Measurements from ENCODE around the gene KRT6A. TPM values are rescaled to one million over a fixed set of nuclear protein-coding genes. Genes with fewer than 3 reads are reported as not detected.
A peak's percentile ranks its signal among the peaks of the same experiment; 100 is the strongest.

The KRT6A gene
- polyA plus RNA-seq, 2 of the 4 experiments (the other 2 are of a cell fraction), result 0.04 to 0.14 TPM

- TF ChIP-seq FOSL2 (IDR thresholded peaks at IDR 0.05), result no peak
- TF ChIP-seq FOSL2 (CRISPR knock-in tag; IDR thresholded peaks at IDR 0.05), result no peak
- TF ChIP-seq EHMT2 (IDR thresholded peaks at IDR 0.05; ENCODE audit: low read depth), result no peak
- TF ChIP-seq JUN (IDR thresholded peaks at IDR 0.05), result no peak
- no peak for TF ChIP-seq POLR2AphosphoS2 (conservative IDR thresholded peaks at IDR 0.05; ENCODE audit: low read length)
- Histone ChIP-seq H3K4me3 (no peak overlapping the region), H3K27ac (peak overlapping the region in 1 of 2 experiments; percentile 42; a peak in 2 of 6 replicates), H3K4me2 (peak overlapping the region; percentile 76; the same call in 2 of the 3 replicates), H3K9me3 (no peaks in the 10 kb centered on the region), H3K4me1 (peaks cover 23% of the 10 kb centered on the region)
- POLR2A ChIA-PET, result no interaction called here
- ATAC-seq (no peak; a peak in 1 of 6 replicates), FAIRE-seq (no peak), DNase-seq (ENCODE audit: low read depth in 1 of 2, low spot score in 1 of 2) (no peak)
- CTCF ChIA-PET, result interaction anchor here (1.0 to 1.5 kb wide), 3 partner anchors 326 to 340 kb away, joined by 3 to 5 read pairs (median 3); no protein-coding TSS in a partner anchor
- WGBS (ENCODE audit: missing lambda C conversion rate), result 95% methylated on average over 3 of the region's 3 CpGs
Observed at GRCh38 chr12:52539821-52540173, 46.7 kb upstream of the KRT6A start.

DNA sequence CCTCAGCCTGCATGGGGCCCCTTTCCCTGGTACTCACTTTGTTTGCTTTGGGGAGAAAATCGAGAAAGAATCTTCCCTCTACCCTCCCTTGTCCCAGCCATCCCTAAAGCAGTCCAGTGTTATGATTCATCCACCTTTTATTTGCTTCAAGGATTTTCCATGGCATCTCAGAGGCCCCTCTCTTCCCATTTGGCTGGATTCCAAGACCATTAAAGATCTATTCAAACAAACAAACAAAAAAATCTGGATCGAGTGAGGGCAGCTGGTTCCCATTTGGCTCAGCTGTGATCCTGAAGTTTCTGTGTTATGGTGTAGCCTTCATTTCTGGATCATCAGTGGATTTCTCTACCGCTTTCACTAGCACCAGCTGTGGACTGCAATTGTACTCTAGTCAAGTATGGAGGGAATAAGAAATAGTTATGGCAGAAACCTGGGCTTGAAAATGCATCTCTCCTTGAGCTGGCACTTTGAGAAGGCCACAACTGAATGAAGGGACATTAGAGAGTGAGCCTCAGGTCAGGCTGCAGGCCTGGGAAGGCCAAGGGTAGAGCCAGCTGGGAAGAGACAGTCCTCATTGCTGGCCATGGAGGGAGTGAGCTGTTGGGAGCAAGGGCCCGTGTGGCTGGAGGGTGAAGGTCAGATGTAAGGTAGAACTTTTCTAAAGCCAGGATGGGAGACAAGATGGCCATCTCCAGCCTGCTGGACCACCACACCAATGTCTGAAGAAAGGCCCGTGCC lies 46.2 kb upstream of the KRT6A start:
- peak overlapping the region; percentile 76 for H3K4me2 ChIP-seq
- H3K4me1 ChIP-seq, result peaks cover 23% of the 10 kb centered on the region
- H3K4me3 ChIP-seq, result no peak overlapping the region
- H3K9me3 ChIP-seq, result no peaks in the 10 kb centered on the region
- WGBS (ENCODE audit: missing lambda C conversion rate), result 54% methylated on average over 5 of the region's 5 CpGs
- DNase-seq (ENCODE audit: low read depth in 1 of 2, low spot score in 1 of 2) (peak; percentile 68 to 69), ATAC-seq (peak; percentile 55 to 80; a peak in 4 of 6 replicates), FAIRE-seq (no peak)
- peak overlapping the region in 1 of 2 experiments; percentile 55; a peak in 3 of 6 replicates for H3K27ac ChIP-seq
- no peak for TF ChIP-seq REST (IDR thresholded peaks at IDR 0.05)
- no peak for TF ChIP-seq EHMT2 (IDR thresholded peaks at IDR 0.05; ENCODE audit: low read depth)
- TF ChIP-seq CTCF (IDR thresholded peaks at IDR 0.05), result no peak
- no peak for TF ChIP-seq ZC3H11A (IDR thresholded peaks at IDR 0.05)
- no peak for TF ChIP-seq FOSB (CRISPR knock-in tag; IDR thresholded peaks at IDR 0.05)
- no peak for TF ChIP-seq ZFP36 (IDR thresholded peaks at IDR 0.05; ENCODE audit: borderline replicate concordance, partially characterized antibody)
- TF ChIP-seq MAX (IDR thresholded peaks at IDR 0.05), result no peak
- no peak for TF ChIP-seq ESRRA (IDR thresholded peaks at IDR 0.05; ENCODE audit: borderline replicate concordance, low read length)
- TF ChIP-seq RARB (CRISPR knock-in tag; IDR thresholded peaks at IDR 0.05), result no peak
- no peak for TF ChIP-seq CHD4 (IDR thresholded peaks at IDR 0.05; ENCODE audit: borderline replicate concordance)
- TF ChIP-seq JUNB (IDR thresholded peaks at IDR 0.05), result peak; percentile 46; the same call in 1 of the 2 replicates
- 0 out of 2 replicates have a peak, but pooled peaks have one; percentile 12 for TF ChIP-seq FOSL2 (IDR thresholded peaks at IDR 0.05)
- TF ChIP-seq FOSL2 (CRISPR knock-in tag; IDR thresholded peaks at IDR 0.05), result no peak
- TF ChIP-seq RNF2 (IDR thresholded peaks at IDR 0.05; ENCODE audit: borderline replicate concordance, low read depth), result no peak
- TF ChIP-seq RCOR1 (IDR thresholded peaks at IDR 0.05; ENCODE audit: low read depth, low read length), result no peak
- TF ChIP-seq, protein P1, sequence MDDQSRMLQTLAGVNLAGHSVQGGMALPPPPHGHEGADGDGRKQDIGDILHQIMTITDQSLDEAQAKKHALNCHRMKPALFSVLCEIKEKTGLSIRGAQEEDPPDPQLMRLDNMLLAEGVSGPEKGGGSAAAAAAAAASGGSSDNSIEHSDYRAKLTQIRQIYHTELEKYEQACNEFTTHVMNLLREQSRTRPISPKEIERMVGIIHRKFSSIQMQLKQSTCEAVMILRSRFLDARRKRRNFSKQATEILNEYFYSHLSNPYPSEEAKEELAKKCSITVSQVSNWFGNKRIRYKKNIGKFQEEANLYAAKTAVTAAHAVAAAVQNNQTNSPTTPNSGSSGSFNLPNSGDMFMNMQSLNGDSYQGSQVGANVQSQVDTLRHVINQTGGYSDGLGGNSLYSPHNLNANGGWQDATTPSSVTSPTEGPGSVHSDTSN (IDR thresholded peaks at IDR 0.05), result no peak
- TF ChIP-seq KDM1A (IDR thresholded peaks at IDR 0.05; ENCODE audit: low read depth), result no peak
- TF ChIP-seq GATA3 (IDR thresholded peaks at IDR 0.05; ENCODE audit: borderline replicate concordance), result peak; percentile 59; the same call in 1 of the 2 replicates
- 0 out of 4 replicates have a peak, but pooled peaks of 1 of the 2 experiments have one; percentile 23 for TF ChIP-seq CEBPB (IDR thresholded peaks at IDR 0.05)
- CTCF ChIA-PET, result interaction anchor here (1.0 to 1.7 kb wide), 3 partner anchors 8 to 340 kb away, joined by 3 to 7 read pairs (median 5); no protein-coding TSS in a partner anchor
- POLR2A ChIA-PET, result no interaction called here
